Uterus (tissue), 4 donors: Measurements from ENCODE around the gene JADE2. TPM values are rescaled to one million over a fixed set of nuclear protein-coding genes. Genes with fewer than 3 reads are reported as not detected.
A peak's percentile ranks its signal among the peaks of the same experiment; 100 is the strongest.

Experiments used
- DNase-seq, 2 donors: peaks; one replicate each; pipeline ENCODE4 v3.0.0-alpha.2; 2019 to 2020
- H3K27ac ChIP-seq, 2 donors: fragments of 200-600 bp; sonication (generic); 1 replicate in 1 of 2; 2 replicates in 1 of 2; pipeline ENCODE4 v1.5.1; 2016 to 2018
- H3K27me3 ChIP-seq, 2 donors: fragments of 200-600 bp; sonication (generic); one replicate each; pipeline ENCODE4 v1.5.1; 2018 to 2019; ENCODE audit warnings: control low read depth in 1 of 2
- H3K36me3 ChIP-seq, 2 donors: fragments of 200-600 bp; sonication (generic); one replicate each; pipeline ENCODE4 v1.5.1; 2019; ENCODE audit warnings: control low read depth in 1 of 2
- H3K4me1 ChIP-seq, 2 donors: fragments of 200-600 bp; sonication (generic); one replicate each; pipeline ENCODE4 v1.5.1; 2018 to 2019; ENCODE audit warnings: control low read depth in 1 of 2
- H3K4me3 ChIP-seq, 2 donors: fragments of 200-600 bp; sonication (generic); 1 replicate in 1 of 2; 2 replicates in 1 of 2; pipeline ENCODE4 v1.5.1; 2018 to 2019; ENCODE audit warnings: mild to moderate bottlenecking in 1 of 2
- H3K9me3 ChIP-seq, 2 donors: fragments of 200-600 bp; sonication (generic); one replicate each; pipeline ENCODE4 v1.5.1; 2019; ENCODE audit warnings: control low read depth in 1 of 2
- POLR2A ChIP-seq, 2 donors: fragments of 450-650 bp; IDR thresholded peaks; one replicate each; pipeline ENCODE4 v1.6.1; 2016; ENCODE audit warnings: antibody characterized with exemption in 2 of 2, mild to moderate bottlenecking in 1 of 2, moderate library complexity in 1 of 2
- intact Hi-C: fragments of 100-400 bp; cut with DNase I; formaldehyde crosslinking; loops from one replicate; pipeline ENCODE4 v1.15.1; 2023; ENCODE audit warnings: low total_unique reads
- total RNA-seq, 4 donors: library from RNA; depleted of rRNA in 3 of 4; stranded (reverse); fragments of >200 nt in 3 of 4; gene quantifications; one replicate each; pipeline versions ENCODE4 v1.1.0 to v1.2.4, GENCODE V29; 2014 to 2023
- TF ChIP-seq, protein P1 (sequence below), 4 experiments: fragments of 200-600 bp in 2 of 4; fragments of 450-650 bp in 2 of 4; sonication (generic) in 2 of 4; IDR thresholded peaks; one replicate each; pipeline ENCODE4 v1.5.1; 2016 to 2019; ENCODE audit warnings: antibody characterized with exemption in 4 of 4, mild to moderate bottlenecking in 2 of 4, moderate library complexity in 1 of 4
- donor health status: DM: yes; HTN: yes; CAD: no.

The JADE2 gene
- total RNA-seq, 4 donors from 2014 or later = 15.8 to 95.8 (median 16.7) TPM

- no peaks in the 10 kb centered on the region for H3K9me3 ChIP-seq
- no peaks in the 10 kb centered on the region for H3K36me3 ChIP-seq
- peaks cover 7 to 31% of the 10 kb centered on the region in 2 donors for H3K4me1 ChIP-seq
- TF ChIP-seq, protein P1, sequence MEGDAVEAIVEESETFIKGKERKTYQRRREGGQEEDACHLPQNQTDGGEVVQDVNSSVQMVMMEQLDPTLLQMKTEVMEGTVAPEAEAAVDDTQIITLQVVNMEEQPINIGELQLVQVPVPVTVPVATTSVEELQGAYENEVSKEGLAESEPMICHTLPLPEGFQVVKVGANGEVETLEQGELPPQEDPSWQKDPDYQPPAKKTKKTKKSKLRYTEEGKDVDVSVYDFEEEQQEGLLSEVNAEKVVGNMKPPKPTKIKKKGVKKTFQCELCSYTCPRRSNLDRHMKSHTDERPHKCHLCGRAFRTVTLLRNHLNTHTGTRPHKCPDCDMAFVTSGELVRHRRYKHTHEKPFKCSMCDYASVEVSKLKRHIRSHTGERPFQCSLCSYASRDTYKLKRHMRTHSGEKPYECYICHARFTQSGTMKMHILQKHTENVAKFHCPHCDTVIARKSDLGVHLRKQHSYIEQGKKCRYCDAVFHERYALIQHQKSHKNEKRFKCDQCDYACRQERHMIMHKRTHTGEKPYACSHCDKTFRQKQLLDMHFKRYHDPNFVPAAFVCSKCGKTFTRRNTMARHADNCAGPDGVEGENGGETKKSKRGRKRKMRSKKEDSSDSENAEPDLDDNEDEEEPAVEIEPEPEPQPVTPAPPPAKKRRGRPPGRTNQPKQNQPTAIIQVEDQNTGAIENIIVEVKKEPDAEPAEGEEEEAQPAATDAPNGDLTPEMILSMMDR (IDR thresholded peaks at IDR 0.05) = no peak
- no peak for TF ChIP-seq POLR2A (IDR thresholded peaks at IDR 0.05)
- no peaks in the 10 kb centered on the region for H3K27me3 ChIP-seq
- intact Hi-C loops = no loop called here
- DNase-seq = no peak
- peak overlapping the region; percentile 58 to 59 for H3K27ac ChIP-seq
- H3K4me3 ChIP-seq = no peak overlapping the region
Observed at GRCh38 chr5:134543820-134544614, 18.5 kb downstream of the JADE2 start.

DNA sequence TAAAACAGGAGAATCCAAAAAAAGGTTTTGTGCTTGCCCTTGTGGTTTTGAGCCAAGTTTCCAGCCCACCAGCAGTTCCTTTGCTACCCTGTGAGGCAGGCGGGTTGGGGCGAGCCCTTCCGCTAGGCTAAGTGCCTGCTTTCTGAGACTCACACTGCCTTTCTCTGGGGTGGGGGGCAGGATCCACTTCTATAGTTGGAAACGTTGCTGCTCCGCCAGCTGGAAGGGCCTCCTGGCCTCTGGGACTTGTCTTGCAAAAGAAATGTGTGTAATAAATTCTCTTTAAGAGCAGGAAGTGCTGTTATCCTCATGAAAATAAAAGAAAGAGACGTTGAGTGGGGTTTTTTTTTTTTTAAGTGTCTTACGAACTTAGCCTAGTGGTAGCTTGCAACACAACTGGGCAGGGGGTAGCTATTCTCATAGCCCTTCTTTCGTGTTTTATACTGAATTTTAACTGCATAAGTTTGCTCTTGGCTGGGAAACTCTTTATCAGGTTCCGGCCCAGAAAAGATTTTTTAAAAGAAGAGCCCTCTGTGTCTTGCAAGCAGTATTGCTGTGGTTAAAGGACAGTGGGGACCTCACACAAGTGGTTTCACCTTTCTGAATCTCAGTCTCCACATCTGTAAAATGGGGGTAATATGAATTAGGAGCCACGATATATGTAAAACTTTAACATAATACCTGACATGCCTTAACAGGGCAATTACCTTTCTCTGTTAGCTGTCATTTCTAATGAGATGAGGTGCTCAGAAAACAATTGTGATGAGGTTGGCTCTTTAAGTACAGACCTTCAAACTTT, 19.8 kb downstream of the JADE2 start:
- peak overlapping the region; percentile 58 to 59 for H3K27ac ChIP-seq
- no peak for TF ChIP-seq POLR2A (IDR thresholded peaks at IDR 0.05)
- TF ChIP-seq, protein P1 (IDR thresholded peaks at IDR 0.05) = no peak
- H3K4me1 ChIP-seq = peaks cover 7 to 31% of the 10 kb centered on the region in 2 donors
- H3K27me3 ChIP-seq = no peaks in the 10 kb centered on the region
- DNase-seq = peak; percentile 83 to 86
- H3K4me3 ChIP-seq = no peak overlapping the region
- no peaks in the 10 kb centered on the region for H3K36me3 ChIP-seq
- intact Hi-C loops = no loop called here
- no peaks in the 10 kb centered on the region for H3K9me3 ChIP-seq

- Histone ChIP-seq H3K4me1 (peaks cover 7 to 32% of the 10 kb centered on the region in 2 donors), H3K9me3 (no peaks in the 10 kb centered on the region), H3K27ac (no peak overlapping the region), H3K36me3 (no peaks in the 10 kb centered on the region), H3K27me3 (no peaks in the 10 kb centered on the region), H3K4me3 (no peak overlapping the region)
- intact Hi-C loops = no loop called here
- TF ChIP-seq, protein P1 (IDR thresholded peaks at IDR 0.05) = no peak
- TF ChIP-seq POLR2A (IDR thresholded peaks at IDR 0.05) = no peak
- DNase-seq = no peak
Observed at GRCh38 chr5:134547066-134547465, 21.6 kb downstream of the JADE2 start.

DNA sequence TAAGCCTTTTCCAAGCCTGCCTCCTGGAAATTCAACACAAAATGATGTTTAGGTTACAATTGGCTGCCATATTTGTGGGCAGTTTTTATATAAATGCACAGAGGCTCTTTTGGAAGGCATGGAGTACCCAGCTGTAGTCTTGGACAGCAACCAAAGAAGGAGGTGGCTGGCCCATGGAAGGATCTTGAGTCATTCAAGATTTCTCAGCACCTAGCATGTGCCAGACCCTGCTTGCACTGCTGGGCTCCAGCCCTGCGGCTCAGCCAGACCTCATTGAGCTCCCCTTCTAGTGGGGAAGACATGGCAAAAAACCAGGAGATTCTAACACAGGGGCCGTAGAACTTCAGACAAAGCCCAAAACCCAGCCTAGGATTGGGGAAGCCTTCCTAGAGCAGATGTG, 22.1 kb downstream of the JADE2 start:
- Histone ChIP-seq H3K4me3 (no peak overlapping the region), H3K27ac (peak overlapping the region in 1 of 2 donors; percentile 26), H3K27me3 (no peaks in the 10 kb centered on the region), H3K4me1 (peaks cover 7 to 34% of the 10 kb centered on the region in 2 donors), H3K36me3 (no peaks in the 10 kb centered on the region), H3K9me3 (no peaks in the 10 kb centered on the region)
- TF ChIP-seq, protein P1 (IDR thresholded peaks at IDR 0.05) = no peak
- no peak for TF ChIP-seq POLR2A (IDR thresholded peaks at IDR 0.05)
- intact Hi-C loops = no loop called here
- DNase-seq = peak; percentile 53 to 59
